ENCODE data around the gene ADGRB3.

ADGRB3 gene

GRCh38 chr6:68892452-68892851 is 257.4 kb downstream of the ADGRB3 start:
- Histone ChIP-seq H3K36me3 (replicated peaks in 1 of 2; ENCODE audit: control insufficient read depth in 2 of 2, insufficient read depth in 2 of 2, low read length in 2 of 2) (no peaks in the 10 kb centered on the region), H3K4ac (ENCODE audit: low read length) (no peak overlapping the region), H3K4me1 (ENCODE audit: control insufficient read depth in 2 of 2, insufficient read depth in 1 of 2, low read depth in 1 of 2, low read length in 2 of 2) (peaks cover 0 to 13% of the 10 kb centered on the region in 2 donors), H3K9me3 (replicated peaks in 1 of 2; ENCODE audit: control insufficient read depth in 2 of 2, insufficient read depth in 1 of 2, low read depth in 1 of 2, low read length in 2 of 2) (peaks cover 0 to 11% of the 10 kb centered on the region in 2 donors), H3K79me1 (ENCODE audit: low read depth, low read length) (no peaks in the 10 kb centered on the region), H3K9ac (ENCODE audit: low read depth, low read length, poor library complexity) (no peak overlapping the region), H2BK15ac (ENCODE audit: low read length) (no peak overlapping the region), H3K18ac (ENCODE audit: low read length) (no peak overlapping the region), H3K4me2 (ENCODE audit: insufficient read depth, low read length, poor library complexity, severe bottlenecking) (no peak overlapping the region), H2BK5ac (ENCODE audit: low read length) (no peak overlapping the region), H3K14ac (ENCODE audit: low read length) (no peak overlapping the region), H3K4me3 (ENCODE audit: low read length in 2 of 2) (no peak overlapping the region), H4K8ac (ENCODE audit: low read depth, low read length) (no peak overlapping the region), H3K27me3 (ENCODE audit: control insufficient read depth in 3 of 3, insufficient read depth in 3 of 3, low read depth in 1 of 3, low read length in 3 of 3) (no peaks in the 10 kb centered on the region), H4K91ac (ENCODE audit: low read depth, low read length, poor library complexity) (no peak overlapping the region), H2AK5ac (ENCODE audit: low read depth, low read length) (no peak overlapping the region), H2BK120ac (ENCODE audit: low read depth, low read length) (no peak overlapping the region), H3K23ac (ENCODE audit: low read depth, low read length, poor library complexity) (no peak overlapping the region), H2BK12ac (ENCODE audit: low read length) (no peak overlapping the region), H3K27ac (replicated peaks; ENCODE audit: low read length) (no peak overlapping the region), H2AFZ (ENCODE audit: low read length) (no peak overlapping the region)
- no peak for DNase-seq (ENCODE audit: low spot score)
- no CpG with 5 or more reads among the region's 3 CpGs for WGBS, 2 donors (ENCODE audit: extremely low coverage in 2 of 2, insufficient read length in 2 of 2, insufficient replicate concordance in 1 of 2)

- Histone ChIP-seq H3K4me3 (ENCODE audit: low read length in 2 of 2) (no peak overlapping the region), H3K4me2 (ENCODE audit: insufficient read depth, low read length, poor library complexity, severe bottlenecking) (no peak overlapping the region), H4K91ac (ENCODE audit: low read depth, low read length, poor library complexity) (no peak overlapping the region), H3K9me3 (replicated peaks in 1 of 2; ENCODE audit: control insufficient read depth in 2 of 2, insufficient read depth in 1 of 2, low read depth in 1 of 2, low read length in 2 of 2) (peaks cover 0 to 8% of the 10 kb centered on the region in 2 donors), H3K27ac (replicated peaks; ENCODE audit: low read length) (no peak overlapping the region), H2AFZ (ENCODE audit: low read length) (no peak overlapping the region), H3K36me3 (replicated peaks in 1 of 2; ENCODE audit: control insufficient read depth in 2 of 2, insufficient read depth in 2 of 2, low read length in 2 of 2) (no peaks in the 10 kb centered on the region), H3K9ac (ENCODE audit: low read depth, low read length, poor library complexity) (no peak overlapping the region), H3K4ac (ENCODE audit: low read length) (no peak overlapping the region), H2BK12ac (ENCODE audit: low read length) (no peak overlapping the region), H3K23ac (ENCODE audit: low read depth, low read length, poor library complexity) (no peak overlapping the region), H2AK5ac (ENCODE audit: low read depth, low read length) (no peak overlapping the region), H3K4me1 (ENCODE audit: control insufficient read depth in 2 of 2, insufficient read depth in 1 of 2, low read depth in 1 of 2, low read length in 2 of 2) (peaks cover 0 to 13% of the 10 kb centered on the region in 2 donors), H2BK120ac (ENCODE audit: low read depth, low read length) (no peak overlapping the region), H3K27me3 (ENCODE audit: control insufficient read depth in 3 of 3, insufficient read depth in 3 of 3, low read depth in 1 of 3, low read length in 3 of 3) (no peaks in the 10 kb centered on the region), H2BK15ac (ENCODE audit: low read length) (no peak overlapping the region), H3K79me1 (ENCODE audit: low read depth, low read length) (no peaks in the 10 kb centered on the region), H3K14ac (ENCODE audit: low read length) (no peak overlapping the region), H3K18ac (ENCODE audit: low read length) (no peak overlapping the region), H4K8ac (ENCODE audit: low read depth, low read length) (no peak overlapping the region), H2BK5ac (ENCODE audit: low read length) (no peak overlapping the region)
- no CpG with 5 or more reads among the region's 1 CpG for WGBS, 2 donors (ENCODE audit: extremely low coverage in 2 of 2, insufficient read length in 2 of 2, insufficient replicate concordance in 1 of 2)
- no peak for DNase-seq (ENCODE audit: low spot score)
Observed at GRCh38 chr6:68895929-68896328, 260.8 kb downstream of the ADGRB3 start.

- no CpG with 5 or more reads among the region's 1 CpG for WGBS, 2 donors (ENCODE audit: extremely low coverage in 2 of 2, insufficient read length in 2 of 2, insufficient replicate concordance in 1 of 2)
- DNase-seq (ENCODE audit: low spot score), result no peak
- H2BK5ac ChIP-seq (ENCODE audit: low read length), result no peak overlapping the region
Observed at GRCh38 chr6:68901044-68901443, 266.0 kb downstream of the ADGRB3 start.

GRCh38 chr6:68911334-68911733 is 276.3 kb downstream of the ADGRB3 start:
- Histone ChIP-seq H2BK5ac (ENCODE audit: low read length) (no peak overlapping the region), H3K4me1 (ENCODE audit: control insufficient read depth in 2 of 2, insufficient read depth in 1 of 2, low read depth in 1 of 2, low read length in 2 of 2) (no peaks in the 10 kb centered on the region), H3K27ac (replicated peaks; ENCODE audit: low read length) (no peak overlapping the region), H3K9me3 (replicated peaks in 1 of 2; ENCODE audit: control insufficient read depth in 2 of 2, insufficient read depth in 1 of 2, low read depth in 1 of 2, low read length in 2 of 2) (peaks cover 0 to 3% of the 10 kb centered on the region in 2 donors), H3K79me1 (ENCODE audit: low read depth, low read length) (no peaks in the 10 kb centered on the region), H3K18ac (ENCODE audit: low read length) (no peak overlapping the region), H3K36me3 (replicated peaks in 1 of 2; ENCODE audit: control insufficient read depth in 2 of 2, insufficient read depth in 2 of 2, low read length in 2 of 2) (no peaks in the 10 kb centered on the region), H2BK120ac (ENCODE audit: low read depth, low read length) (no peak overlapping the region), H3K4me3 (ENCODE audit: low read length in 2 of 2) (no peak overlapping the region), H2AFZ (ENCODE audit: low read length) (no peak overlapping the region), H3K9ac (ENCODE audit: low read depth, low read length, poor library complexity) (no peak overlapping the region), H2BK12ac (ENCODE audit: low read length) (no peak overlapping the region), H3K23ac (ENCODE audit: low read depth, low read length, poor library complexity) (no peak overlapping the region), H4K8ac (ENCODE audit: low read depth, low read length) (no peak overlapping the region), H4K91ac (ENCODE audit: low read depth, low read length, poor library complexity) (no peak overlapping the region), H3K4ac (ENCODE audit: low read length) (no peak overlapping the region), H3K4me2 (ENCODE audit: insufficient read depth, low read length, poor library complexity, severe bottlenecking) (no peak overlapping the region), H2AK5ac (ENCODE audit: low read depth, low read length) (no peak overlapping the region), H3K27me3 (ENCODE audit: control insufficient read depth in 3 of 3, insufficient read depth in 3 of 3, low read depth in 1 of 3, low read length in 3 of 3) (no peaks in the 10 kb centered on the region), H2BK15ac (ENCODE audit: low read length) (no peak overlapping the region), H3K14ac (ENCODE audit: low read length) (no peak overlapping the region)
- no CpG with 5 or more reads among the region's 3 CpGs for WGBS, 2 donors (ENCODE audit: extremely low coverage in 2 of 2, insufficient read length in 2 of 2, insufficient replicate concordance in 1 of 2)
- DNase-seq (ENCODE audit: low spot score), result no peak

More at GRCh38 chr6:68901044-68901443, 266.0 kb downstream of the ADGRB3 start:
- H3K27ac ChIP-seq (replicated peaks; ENCODE audit: low read length), result no peak overlapping the region
- H3K4ac ChIP-seq (ENCODE audit: low read length), result no peak overlapping the region
- no peaks in the 10 kb centered on the region for H3K79me1 ChIP-seq (ENCODE audit: low read depth, low read length)
- H3K14ac ChIP-seq (ENCODE audit: low read length), result no peak overlapping the region
- H3K4me1 ChIP-seq (ENCODE audit: control insufficient read depth in 2 of 2, insufficient read depth in 1 of 2, low read depth in 1 of 2, low read length in 2 of 2), result no peaks in the 10 kb centered on the region
- no peaks in the 10 kb centered on the region for H3K9me3 ChIP-seq (replicated peaks in 1 of 2; ENCODE audit: control insufficient read depth in 2 of 2, insufficient read depth in 1 of 2, low read depth in 1 of 2, low read length in 2 of 2)
- no peak overlapping the region for H2BK15ac ChIP-seq (ENCODE audit: low read length)
- H2AK5ac ChIP-seq (ENCODE audit: low read depth, low read length), result no peak overlapping the region
- H3K36me3 ChIP-seq (replicated peaks in 1 of 2; ENCODE audit: control insufficient read depth in 2 of 2, insufficient read depth in 2 of 2, low read length in 2 of 2), result no peaks in the 10 kb centered on the region
- H3K4me3 ChIP-seq (ENCODE audit: low read length in 2 of 2), result no peak overlapping the region
- no peak overlapping the region for H3K4me2 ChIP-seq (ENCODE audit: insufficient read depth, low read length, poor library complexity, severe bottlenecking)
- no peak overlapping the region for H3K23ac ChIP-seq (ENCODE audit: low read depth, low read length, poor library complexity)
- H4K8ac ChIP-seq (ENCODE audit: low read depth, low read length), result no peak overlapping the region
- no peak overlapping the region for H3K9ac ChIP-seq (ENCODE audit: low read depth, low read length, poor library complexity)
- no peak overlapping the region for H3K18ac ChIP-seq (ENCODE audit: low read length)
- H3K27me3 ChIP-seq (ENCODE audit: control insufficient read depth in 3 of 3, insufficient read depth in 3 of 3, low read depth in 1 of 3, low read length in 3 of 3), result no peaks in the 10 kb centered on the region
- H2AFZ ChIP-seq (ENCODE audit: low read length), result no peak overlapping the region
- H2BK120ac ChIP-seq (ENCODE audit: low read depth, low read length), result no peak overlapping the region
- H4K91ac ChIP-seq (ENCODE audit: low read depth, low read length, poor library complexity), result no peak overlapping the region
- no peak overlapping the region for H2BK12ac ChIP-seq (ENCODE audit: low read length)

Measured in neuronal stem cell (in vitro differentiated cells).